IPS-15b (cell line): Measurements from ENCODE around the gene ZNF408.

ENCODE experiments used
- H3K27me3 ChIP-seq: one replicate; pipeline ENCODE4 v1.6.1; 2013; ENCODE audit warnings: low read length; ENCODE audit not compliant: control insufficient read depth, insufficient read depth
- H3K36me3 ChIP-seq: one replicate; pipeline ENCODE4 v1.6.1; 2013; ENCODE audit warnings: low read length; ENCODE audit not compliant: control insufficient read depth, insufficient read depth
- H3K4me1 ChIP-seq: one replicate; pipeline ENCODE4 v1.6.1; 2013; ENCODE audit warnings: mild to moderate bottlenecking, low read length; ENCODE audit not compliant: control insufficient read depth, insufficient read depth
- H3K4me3 ChIP-seq: one replicate; pipeline ENCODE4 v1.5.1; 2013; ENCODE audit warnings: low read depth, low read length
- H3K9ac ChIP-seq: one replicate; pipeline ENCODE4 v1.6.1; 2013; ENCODE audit warnings: low read depth, mild to moderate bottlenecking, low read length
- H3K9me3 ChIP-seq: one replicate; pipeline ENCODE4 v1.6.1; 2013; ENCODE audit warnings: mild to moderate bottlenecking, low read length; ENCODE audit not compliant: control insufficient read depth, insufficient read depth

The ZNF408 gene

GRCh38 chr11:46724088-46724487, 23.3 kb downstream of the ZNF408 start:
- Histone ChIP-seq H3K4me3 (no peak overlapping the region), H3K27me3 (no peaks in the 10 kb centered on the region), H3K9me3 (no peaks in the 10 kb centered on the region), H3K9ac (no peak overlapping the region), H3K36me3 (no peaks in the 10 kb centered on the region), H3K4me1 (peaks cover 3% of the 10 kb centered on the region)

GRCh38 chr11:46725338-46726205, 24.7 kb downstream of the ZNF408 start:
- peaks cover 3% of the 10 kb centered on the region for H3K4me1 ChIP-seq

GRCh38 chr11:46726206-46726862, 25.5 kb downstream of the ZNF408 start:
- H3K27me3 ChIP-seq, result no peaks in the 10 kb centered on the region
- H3K4me3 ChIP-seq, result no peak overlapping the region
- H3K4me1 ChIP-seq, result peaks cover 3% of the 10 kb centered on the region
- H3K9ac ChIP-seq, result no peak overlapping the region
- no peaks in the 10 kb centered on the region for H3K9me3 ChIP-seq
- H3K36me3 ChIP-seq, result no peaks in the 10 kb centered on the region

More at GRCh38 chr11:46725338-46726205, 24.7 kb downstream of the ZNF408 start:
- no peaks in the 10 kb centered on the region for H3K36me3 ChIP-seq
- no peak overlapping the region for H3K4me3 ChIP-seq
- H3K9ac ChIP-seq, result no peak overlapping the region
- H3K27me3 ChIP-seq, result no peaks in the 10 kb centered on the region
- H3K9me3 ChIP-seq, result no peaks in the 10 kb centered on the region

GRCh38 chr11:46727952-46728658, 27.3 kb downstream of the ZNF408 start:
- H3K27me3 ChIP-seq, result no peaks in the 10 kb centered on the region
- no peaks in the 10 kb centered on the region for H3K9me3 ChIP-seq
- no peak overlapping the region for H3K9ac ChIP-seq
- no peak overlapping the region for H3K4me3 ChIP-seq
- H3K36me3 ChIP-seq, result no peaks in the 10 kb centered on the region
- peaks cover 3% of the 10 kb centered on the region for H3K4me1 ChIP-seq

- Histone ChIP-seq H3K4me1 (peaks cover 3% of the 10 kb centered on the region), H3K36me3 (no peaks in the 10 kb centered on the region), H3K9me3 (no peaks in the 10 kb centered on the region), H3K27me3 (no peaks in the 10 kb centered on the region), H3K9ac (no peak overlapping the region), H3K4me3 (no peak overlapping the region)
Measured at GRCh38 chr11:46728659-46729040, 27.8 kb downstream of the ZNF408 start.

- Histone ChIP-seq H3K27me3 (no peaks in the 10 kb centered on the region), H3K4me1 (peaks cover 1% of the 10 kb centered on the region), H3K9ac (no peak overlapping the region), H3K9me3 (no peaks in the 10 kb centered on the region), H3K36me3 (no peaks in the 10 kb centered on the region), H3K4me3 (no peak overlapping the region)
Measured at GRCh38 chr11:46729110-46730027, 28.5 kb downstream of the ZNF408 start.

GRCh38 chr11:46731545-46731944, 30.7 kb downstream of the ZNF408 start:
- Histone ChIP-seq H3K4me1 (no peaks in the 10 kb centered on the region), H3K9ac (no peak overlapping the region), H3K9me3 (no peaks in the 10 kb centered on the region), H3K4me3 (no peak overlapping the region), H3K27me3 (no peaks in the 10 kb centered on the region), H3K36me3 (no peaks in the 10 kb centered on the region)

- Histone ChIP-seq H3K4me1 (no peaks in the 10 kb centered on the region), H3K9me3 (no peaks in the 10 kb centered on the region), H3K36me3 (no peaks in the 10 kb centered on the region), H3K4me3 (no peak overlapping the region), H3K9ac (no peak overlapping the region), H3K27me3 (no peaks in the 10 kb centered on the region)
Measured at GRCh38 chr11:46733234-46733633, 32.4 kb downstream of the ZNF408 start.

GRCh38 chr11:46736146-46736545, 35.3 kb downstream of the ZNF408 start:
- H3K9me3 ChIP-seq, result no peaks in the 10 kb centered on the region
- no peak overlapping the region for H3K4me3 ChIP-seq
- no peak overlapping the region for H3K9ac ChIP-seq
- H3K36me3 ChIP-seq, result no peaks in the 10 kb centered on the region
- H3K27me3 ChIP-seq, result no peaks in the 10 kb centered on the region
- no peaks in the 10 kb centered on the region for H3K4me1 ChIP-seq

- H3K27me3 ChIP-seq, result no peaks in the 10 kb centered on the region
- no peaks in the 10 kb centered on the region for H3K9me3 ChIP-seq
- H3K4me3 ChIP-seq, result no peak overlapping the region
- no peak overlapping the region for H3K9ac ChIP-seq
- no peaks in the 10 kb centered on the region for H3K36me3 ChIP-seq
- H3K4me1 ChIP-seq, result no peaks in the 10 kb centered on the region
Measured at GRCh38 chr11:46736615-46737014, 35.8 kb downstream of the ZNF408 start.

- Histone ChIP-seq H3K9ac (no peak overlapping the region), H3K27me3 (no peaks in the 10 kb centered on the region), H3K36me3 (peaks cover 2% of the 10 kb centered on the region)
Measured at GRCh38 chr11:46737699-46738098, 36.9 kb downstream of the ZNF408 start.

More at GRCh38 chr11:46737699-46738098, 36.9 kb downstream of the ZNF408 start:
- H3K9me3 ChIP-seq, result no peaks in the 10 kb centered on the region
- no peak overlapping the region for H3K4me3 ChIP-seq
- H3K4me1 ChIP-seq, result no peaks in the 10 kb centered on the region
